ENCODE results near the gene JTB.

DNA sequence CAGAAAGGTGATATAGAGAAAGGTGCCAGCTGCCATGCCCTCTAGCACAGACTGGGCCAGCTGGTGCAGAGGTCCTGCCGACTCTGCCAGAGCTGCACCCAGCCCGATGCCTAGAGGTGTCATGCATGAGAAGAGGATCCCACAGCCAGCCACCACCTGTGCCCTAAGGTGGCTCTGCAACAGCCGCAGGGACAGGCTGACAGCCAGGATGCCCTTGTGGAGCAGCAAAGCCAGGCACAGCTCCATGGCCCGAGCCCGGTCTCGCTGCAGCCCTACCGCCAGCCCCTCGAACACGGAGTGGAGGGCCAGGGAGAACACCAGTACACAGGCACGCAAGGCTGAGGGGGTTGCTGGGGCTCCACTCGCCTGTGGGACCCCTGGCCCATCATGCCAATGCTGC lies 17.3 kb downstream of the JTB start:
- TF ChIP-seq, protein P1, sequence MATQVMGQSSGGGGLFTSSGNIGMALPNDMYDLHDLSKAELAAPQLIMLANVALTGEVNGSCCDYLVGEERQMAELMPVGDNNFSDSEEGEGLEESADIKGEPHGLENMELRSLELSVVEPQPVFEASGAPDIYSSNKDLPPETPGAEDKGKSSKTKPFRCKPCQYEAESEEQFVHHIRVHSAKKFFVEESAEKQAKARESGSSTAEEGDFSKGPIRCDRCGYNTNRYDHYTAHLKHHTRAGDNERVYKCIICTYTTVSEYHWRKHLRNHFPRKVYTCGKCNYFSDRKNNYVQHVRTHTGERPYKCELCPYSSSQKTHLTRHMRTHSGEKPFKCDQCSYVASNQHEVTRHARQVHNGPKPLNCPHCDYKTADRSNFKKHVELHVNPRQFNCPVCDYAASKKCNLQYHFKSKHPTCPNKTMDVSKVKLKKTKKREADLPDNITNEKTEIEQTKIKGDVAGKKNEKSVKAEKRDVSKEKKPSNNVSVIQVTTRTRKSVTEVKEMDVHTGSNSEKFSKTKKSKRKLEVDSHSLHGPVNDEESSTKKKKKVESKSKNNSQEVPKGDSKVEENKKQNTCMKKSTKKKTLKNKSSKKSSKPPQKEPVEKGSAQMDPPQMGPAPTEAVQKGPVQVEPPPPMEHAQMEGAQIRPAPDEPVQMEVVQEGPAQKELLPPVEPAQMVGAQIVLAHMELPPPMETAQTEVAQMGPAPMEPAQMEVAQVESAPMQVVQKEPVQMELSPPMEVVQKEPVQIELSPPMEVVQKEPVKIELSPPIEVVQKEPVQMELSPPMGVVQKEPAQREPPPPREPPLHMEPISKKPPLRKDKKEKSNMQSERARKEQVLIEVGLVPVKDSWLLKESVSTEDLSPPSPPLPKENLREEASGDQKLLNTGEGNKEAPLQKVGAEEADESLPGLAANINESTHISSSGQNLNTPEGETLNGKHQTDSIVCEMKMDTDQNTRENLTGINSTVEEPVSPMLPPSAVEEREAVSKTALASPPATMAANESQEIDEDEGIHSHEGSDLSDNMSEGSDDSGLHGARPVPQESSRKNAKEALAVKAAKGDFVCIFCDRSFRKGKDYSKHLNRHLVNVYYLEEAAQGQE (IDR thresholded peaks at IDR 0.05), result no peak
- TF ChIP-seq, protein P2, sequence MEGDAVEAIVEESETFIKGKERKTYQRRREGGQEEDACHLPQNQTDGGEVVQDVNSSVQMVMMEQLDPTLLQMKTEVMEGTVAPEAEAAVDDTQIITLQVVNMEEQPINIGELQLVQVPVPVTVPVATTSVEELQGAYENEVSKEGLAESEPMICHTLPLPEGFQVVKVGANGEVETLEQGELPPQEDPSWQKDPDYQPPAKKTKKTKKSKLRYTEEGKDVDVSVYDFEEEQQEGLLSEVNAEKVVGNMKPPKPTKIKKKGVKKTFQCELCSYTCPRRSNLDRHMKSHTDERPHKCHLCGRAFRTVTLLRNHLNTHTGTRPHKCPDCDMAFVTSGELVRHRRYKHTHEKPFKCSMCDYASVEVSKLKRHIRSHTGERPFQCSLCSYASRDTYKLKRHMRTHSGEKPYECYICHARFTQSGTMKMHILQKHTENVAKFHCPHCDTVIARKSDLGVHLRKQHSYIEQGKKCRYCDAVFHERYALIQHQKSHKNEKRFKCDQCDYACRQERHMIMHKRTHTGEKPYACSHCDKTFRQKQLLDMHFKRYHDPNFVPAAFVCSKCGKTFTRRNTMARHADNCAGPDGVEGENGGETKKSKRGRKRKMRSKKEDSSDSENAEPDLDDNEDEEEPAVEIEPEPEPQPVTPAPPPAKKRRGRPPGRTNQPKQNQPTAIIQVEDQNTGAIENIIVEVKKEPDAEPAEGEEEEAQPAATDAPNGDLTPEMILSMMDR (IDR thresholded peaks at IDR 0.05), result no peak
- TF ChIP-seq, protein P3, sequence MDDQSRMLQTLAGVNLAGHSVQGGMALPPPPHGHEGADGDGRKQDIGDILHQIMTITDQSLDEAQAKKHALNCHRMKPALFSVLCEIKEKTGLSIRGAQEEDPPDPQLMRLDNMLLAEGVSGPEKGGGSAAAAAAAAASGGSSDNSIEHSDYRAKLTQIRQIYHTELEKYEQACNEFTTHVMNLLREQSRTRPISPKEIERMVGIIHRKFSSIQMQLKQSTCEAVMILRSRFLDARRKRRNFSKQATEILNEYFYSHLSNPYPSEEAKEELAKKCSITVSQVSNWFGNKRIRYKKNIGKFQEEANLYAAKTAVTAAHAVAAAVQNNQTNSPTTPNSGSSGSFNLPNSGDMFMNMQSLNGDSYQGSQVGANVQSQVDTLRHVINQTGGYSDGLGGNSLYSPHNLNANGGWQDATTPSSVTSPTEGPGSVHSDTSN (IDR thresholded peaks at IDR 0.05), result no peak
- no peak for TF ChIP-seq HOXB5 (CRISPR knock-in tag; IDR thresholded peaks at IDR 0.05)
